NAMALWA (cell line): ENCODE results near the gene TET2.
A peak's percentile ranks its signal among the peaks of the same experiment; 100 is the strongest.

Experiments
- DNase-seq: peaks from one replicate; pipeline ENCODE4 v3.0.0-alpha.2; 2015; ENCODE audit warnings: low spot score

TET2 gene

GRCh38 chr4:105182211-105182610 lies 35.5 kb downstream of the TET2 start:
- DNase-seq, result no peak

- no peak for DNase-seq
These were observed 37.8 kb downstream of the TET2 start for GRCh38 chr4:105184316-105184980.

- DNase-seq, result no peak
These were observed 40.1 kb downstream of the TET2 start for GRCh38 chr4:105186701-105187161.

- DNase-seq, result no peak
These were observed 43.4 kb downstream of the TET2 start for GRCh38 chr4:105189855-105190650.

GRCh38 chr4:105191621-105192210 lies 45.0 kb downstream of the TET2 start:
- peak; percentile 7 for DNase-seq

GRCh38 chr4:105192474-105192873 lies 45.8 kb downstream of the TET2 start:
- no peak for DNase-seq

- DNase-seq, result no peak
These were observed 46.2 kb downstream of the TET2 start for GRCh38 chr4:105192910-105193309.

GRCh38 chr4:105193536-105193935 lies 46.9 kb downstream of the TET2 start:
- DNase-seq, result no peak

- no peak for DNase-seq
These were observed 47.9 kb downstream of the TET2 start for GRCh38 chr4:105194328-105195231.

GRCh38 chr4:105196523-105197145 lies 50.0 kb downstream of the TET2 start:
- DNase-seq, result peak; percentile 38

GRCh38 chr4:105197777-105198176 lies 51.1 kb downstream of the TET2 start:
- no peak for DNase-seq

- no peak for DNase-seq
These were observed 51.9 kb downstream of the TET2 start for GRCh38 chr4:105198541-105198940.

- DNase-seq, result no peak
These were observed 59.5 kb downstream of the TET2 start for GRCh38 chr4:105206214-105206613.

GRCh38 chr4:105207386-105207785 lies 60.7 kb downstream of the TET2 start:
- no peak for DNase-seq

GRCh38 chr4:105208561-105208960 lies 61.9 kb downstream of the TET2 start:
- DNase-seq, result no peak

GRCh38 chr4:105210916-105211315 lies 64.2 kb downstream of the TET2 start:
- no peak for DNase-seq

GRCh38 chr4:105215609-105216313 lies 69.1 kb downstream of the TET2 start:
- DNase-seq, result no peak

- DNase-seq, result no peak
These were observed 78.8 kb downstream of the TET2 start for GRCh38 chr4:105225500-105225899.

- DNase-seq, result no peak
These were observed 80.4 kb downstream of the TET2 start for GRCh38 chr4:105227054-105227453.

GRCh38 chr4:105230287-105230686 lies 83.6 kb downstream of the TET2 start:
- DNase-seq, result no peak

- no peak for DNase-seq
These were observed 85.7 kb downstream of the TET2 start for GRCh38 chr4:105232374-105232773.
